ENCODE results near the gene POU2AF1.

Gene POU2AF1, protein sequence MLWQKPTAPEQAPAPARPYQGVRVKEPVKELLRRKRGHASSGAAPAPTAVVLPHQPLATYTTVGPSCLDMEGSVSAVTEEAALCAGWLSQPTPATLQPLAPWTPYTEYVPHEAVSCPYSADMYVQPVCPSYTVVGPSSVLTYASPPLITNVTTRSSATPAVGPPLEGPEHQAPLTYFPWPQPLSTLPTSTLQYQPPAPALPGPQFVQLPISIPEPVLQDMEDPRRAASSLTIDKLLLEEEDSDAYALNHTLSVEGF

DNA sequence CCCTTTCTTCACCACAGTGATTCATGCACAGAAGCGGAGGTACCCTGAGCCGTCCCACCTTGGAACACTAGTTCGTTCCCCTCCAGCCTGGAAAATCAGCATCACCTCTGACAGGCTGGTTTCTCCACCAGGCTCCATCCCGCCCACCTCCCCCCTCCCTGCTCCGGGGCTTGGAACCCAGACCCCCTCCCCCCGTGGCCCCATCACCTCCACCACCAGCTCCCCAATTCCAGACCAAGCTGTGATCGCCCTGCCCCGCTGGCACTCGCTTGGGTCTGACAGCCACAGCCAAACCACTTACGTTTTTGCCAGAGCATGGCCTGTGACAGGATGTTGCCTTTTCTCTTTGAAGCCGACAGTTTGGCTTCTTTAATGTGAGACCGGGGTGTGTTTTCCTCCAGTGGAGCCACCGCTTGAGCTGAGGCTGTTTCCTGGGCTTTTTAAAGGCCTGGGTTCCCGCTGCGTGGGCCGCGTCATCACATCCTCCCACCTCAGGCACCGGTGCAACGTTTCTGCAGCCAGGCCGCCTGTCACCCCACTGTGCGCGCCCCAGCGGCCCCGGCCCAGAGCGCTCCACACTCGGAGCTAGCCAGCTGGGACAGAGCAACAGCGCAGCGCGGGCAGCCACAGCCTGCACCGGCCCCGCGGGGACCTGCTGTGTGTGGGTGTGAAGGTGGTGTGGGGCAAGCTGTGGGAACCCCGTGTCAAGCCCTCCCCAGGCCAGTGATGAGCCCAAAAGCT is at the start of gene POU2AF1:
POU2AF1 (minus strand) TSS at position 415 of the 741 bp plus-strand sequence; CDS start at position 317, 98 bp downstream.
- no peak within 1 kb of the TSS for H3K4me3 ChIP-seq (ENCODE audit: low read depth, low read length)
- DNase-seq (ENCODE audit: low read depth): no peak
- in situ Hi-C loops (cut with HindIII; ENCODE audit: low sequenced_read_pairs): no loop called here
- TF ChIP-seq, protein P1, sequence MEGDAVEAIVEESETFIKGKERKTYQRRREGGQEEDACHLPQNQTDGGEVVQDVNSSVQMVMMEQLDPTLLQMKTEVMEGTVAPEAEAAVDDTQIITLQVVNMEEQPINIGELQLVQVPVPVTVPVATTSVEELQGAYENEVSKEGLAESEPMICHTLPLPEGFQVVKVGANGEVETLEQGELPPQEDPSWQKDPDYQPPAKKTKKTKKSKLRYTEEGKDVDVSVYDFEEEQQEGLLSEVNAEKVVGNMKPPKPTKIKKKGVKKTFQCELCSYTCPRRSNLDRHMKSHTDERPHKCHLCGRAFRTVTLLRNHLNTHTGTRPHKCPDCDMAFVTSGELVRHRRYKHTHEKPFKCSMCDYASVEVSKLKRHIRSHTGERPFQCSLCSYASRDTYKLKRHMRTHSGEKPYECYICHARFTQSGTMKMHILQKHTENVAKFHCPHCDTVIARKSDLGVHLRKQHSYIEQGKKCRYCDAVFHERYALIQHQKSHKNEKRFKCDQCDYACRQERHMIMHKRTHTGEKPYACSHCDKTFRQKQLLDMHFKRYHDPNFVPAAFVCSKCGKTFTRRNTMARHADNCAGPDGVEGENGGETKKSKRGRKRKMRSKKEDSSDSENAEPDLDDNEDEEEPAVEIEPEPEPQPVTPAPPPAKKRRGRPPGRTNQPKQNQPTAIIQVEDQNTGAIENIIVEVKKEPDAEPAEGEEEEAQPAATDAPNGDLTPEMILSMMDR (IDR thresholded peaks at IDR 0.05; ENCODE audit: low read depth, low read length, missing control alignments): no peak

DNA sequence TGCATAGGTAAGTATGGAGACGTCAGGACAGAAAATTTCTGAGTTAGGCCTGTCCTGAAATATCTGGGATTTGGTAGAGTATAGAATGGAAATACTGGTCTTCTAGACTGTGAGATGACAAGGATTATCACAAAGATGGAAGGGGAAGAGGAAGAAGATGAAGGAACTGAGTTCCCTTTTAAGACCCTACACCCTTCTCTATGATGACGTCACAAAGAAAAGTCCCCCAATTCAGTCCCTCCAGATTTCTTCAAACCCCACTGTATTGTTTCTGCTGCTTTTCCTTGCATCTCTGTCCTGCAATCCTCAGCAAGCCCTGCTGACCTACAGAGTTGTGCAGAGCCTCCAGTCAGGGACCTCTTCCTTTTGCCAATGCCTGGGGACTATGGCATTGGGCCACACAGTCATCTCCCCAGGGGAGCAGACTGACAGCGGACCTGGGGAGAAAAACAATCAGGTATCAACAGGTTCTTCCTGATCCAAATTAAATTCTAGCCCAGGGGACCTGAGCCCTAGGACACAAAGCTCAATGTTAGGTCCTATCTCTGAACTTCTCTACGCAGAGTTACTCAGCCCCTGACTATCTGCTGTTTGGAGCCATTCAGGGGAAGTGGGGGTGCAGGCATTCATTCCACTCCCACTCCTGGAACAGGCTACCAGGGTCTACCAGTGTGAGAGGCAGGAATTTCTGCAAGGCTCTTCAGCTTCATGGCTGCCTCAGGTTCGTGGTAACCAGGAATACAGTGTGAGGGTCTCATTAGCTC is 49.2 kb upstream of the POU2AF1 start:
- TF ChIP-seq, protein P1 (IDR thresholded peaks at IDR 0.05; ENCODE audit: low read depth, low read length, missing control alignments): no peak

DNA sequence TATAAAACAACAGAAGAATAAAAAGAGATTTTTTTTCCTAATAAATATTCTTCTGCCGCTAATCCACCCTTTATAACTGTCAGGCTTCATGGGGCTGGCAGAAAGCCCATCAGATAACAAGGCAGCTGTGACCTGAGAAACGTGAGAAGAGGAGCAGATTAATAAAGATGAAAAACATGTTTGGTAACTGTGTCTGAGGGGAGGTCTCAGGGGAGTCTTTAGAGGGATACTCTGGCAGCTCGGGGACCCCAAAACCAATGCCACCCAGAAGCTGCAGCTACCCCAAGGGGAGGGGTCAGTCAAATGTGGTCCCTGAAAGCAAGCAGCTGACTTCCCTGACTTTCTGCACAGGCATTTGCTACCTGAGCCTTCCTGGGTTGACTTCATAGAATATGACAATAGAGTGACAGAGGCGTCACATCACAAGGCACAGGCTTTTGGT is 48.4 kb upstream of the POU2AF1 start:
- in situ Hi-C loops (cut with HindIII; ENCODE audit: low sequenced_read_pairs): loop anchor here (25.0 kb wide), 1 partner anchor 140 kb away; the partner anchor contains the start of gene POU2AF3
- no peak for DNase-seq (ENCODE audit: low read depth)
- TF ChIP-seq, protein P1 (IDR thresholded peaks at IDR 0.05; ENCODE audit: low read depth, low read length, missing control alignments): no peak

More for the DNA sequence above, 49.2 kb upstream of the POU2AF1 start:
- no peak overlapping the region for H3K4me3 ChIP-seq (ENCODE audit: low read depth, low read length)
- in situ Hi-C loops (cut with HindIII; ENCODE audit: low sequenced_read_pairs): loop anchor here (25.0 kb wide), 1 partner anchor 141 kb away; the partner anchor contains the start of gene POU2AF3
- DNase-seq (ENCODE audit: low read depth): no peak

DNA sequence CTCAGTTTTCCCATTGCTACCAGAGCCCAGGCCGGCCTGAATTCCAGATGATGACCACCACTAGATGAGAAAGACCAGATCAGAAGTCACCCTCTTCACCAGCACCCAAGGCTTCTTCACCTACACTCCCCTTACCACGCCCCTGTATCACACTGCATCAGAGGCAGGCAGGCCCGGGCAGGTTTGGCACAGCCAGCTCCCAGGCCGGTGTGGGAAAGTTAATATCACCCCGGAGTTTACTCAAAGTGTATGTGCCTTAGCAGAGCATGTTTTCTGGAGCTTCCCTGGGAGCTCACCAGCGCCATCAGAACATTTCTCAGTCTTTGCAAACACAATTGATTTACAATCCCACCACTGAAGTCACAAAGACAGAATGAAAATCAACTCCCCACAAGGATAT is 47.5 kb upstream of the POU2AF1 start:
- TF ChIP-seq, protein P1 (IDR thresholded peaks at IDR 0.05; ENCODE audit: low read depth, low read length, missing control alignments): no peak
- no peak for DNase-seq (ENCODE audit: low read depth)
- in situ Hi-C loops (cut with HindIII; ENCODE audit: low sequenced_read_pairs): loop anchor here (25.0 kb wide), 1 partner anchor 139 kb away; the partner anchor contains the start of gene POU2AF3
- H3K4me3 ChIP-seq (ENCODE audit: low read depth, low read length): no peak overlapping the region

More for the DNA sequence above, 48.4 kb upstream of the POU2AF1 start:
- no peak overlapping the region for H3K4me3 ChIP-seq (ENCODE audit: low read depth, low read length)

DNA sequence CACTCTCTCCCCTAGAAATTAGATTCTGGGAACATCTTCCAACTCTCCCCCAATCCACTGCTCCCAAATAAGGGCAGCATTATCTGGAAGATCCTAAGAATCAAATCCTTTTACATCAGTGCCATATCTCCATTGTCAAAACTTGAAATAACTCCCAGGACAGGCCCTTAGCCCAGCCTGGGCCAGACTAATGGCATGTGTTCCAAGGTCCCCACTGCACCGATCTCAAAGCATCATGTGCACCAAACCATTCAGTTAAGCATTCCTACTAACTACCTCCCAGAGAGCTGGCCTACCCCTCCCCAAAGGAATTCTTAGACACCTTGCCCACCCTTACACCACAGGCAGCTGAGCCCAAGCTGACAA is 44.2 kb upstream of the POU2AF1 start:
- DNase-seq (ENCODE audit: low read depth): no peak
- TF ChIP-seq, protein P1 (IDR thresholded peaks at IDR 0.05; ENCODE audit: low read depth, low read length, missing control alignments): no peak
- no peak overlapping the region for H3K4me3 ChIP-seq (ENCODE audit: low read depth, low read length)
- in situ Hi-C loops (cut with HindIII; ENCODE audit: low sequenced_read_pairs): no loop called here

All from astrocyte of the cerebellum (primary cell).